WERI-Rb-1 (cell line): ENCODE measurements around the gene VPS33A.

Experiments used
- DNase-seq: peaks from one replicate; pipeline ENCODE4 v3.0.0-alpha.2; 2020
- H3K27ac ChIP-seq: fragments of 250-450 bp; sonication (Bioruptor Pico); 2 replicates; pipeline ENCODE4 v1.5.1; 2020; ENCODE audit warnings: mild to moderate bottlenecking, moderate library complexity
- H3K27me3 ChIP-seq: fragments of 250-450 bp; sonication (Bioruptor Pico); 2 replicates; pipeline ENCODE4 v1.5.1; 2021; ENCODE audit warnings: mild to moderate bottlenecking, low read depth, moderate library complexity; ENCODE audit not compliant: insufficient read depth, severe bottlenecking
- H3K36me3 ChIP-seq: fragments of 250-450 bp; sonication (Bioruptor Pico); 2 replicates; pipeline ENCODE4 v1.5.1; 2020; ENCODE audit warnings: mild to moderate bottlenecking, moderate library complexity
- H3K4me3 ChIP-seq: 2 replicates; pipeline ENCODE4 v1.5.1; 2011; ENCODE audit warnings: low read depth, mild to moderate bottlenecking, control low read depth, low read length
- H3K9me3 ChIP-seq: fragments of 250-450 bp; sonication (Bioruptor Pico); 2 replicates; pipeline ENCODE4 v1.5.1; 2021; ENCODE audit warnings: mild to moderate bottlenecking, moderate library complexity; ENCODE audit not compliant: severe bottlenecking
- CTCF ChIP-seq: IDR thresholded peaks from 2 replicates; pipeline ENCODE4 v1.5.1; 2011; ENCODE audit warnings: low read depth, mild to moderate bottlenecking, control low read depth, inconsistent platforms, low read length

Gene VPS33A

GRCh38 chr12:122195405-122195804, 70.9 kb downstream of the VPS33A start:
- no peak for DNase-seq
- Histone ChIP-seq H3K36me3 (no peaks in the 10 kb centered on the region), H3K4me3 (no peak overlapping the region), H3K9me3 (peaks cover 5% of the 10 kb centered on the region), H3K27ac (no peak overlapping the region), H3K27me3 (no peaks in the 10 kb centered on the region)
- no peak for TF ChIP-seq CTCF

- Histone ChIP-seq H3K36me3 (no peaks in the 10 kb centered on the region), H3K4me3 (no peak overlapping the region), H3K9me3 (peaks cover 5% of the 10 kb centered on the region), H3K27ac (no peak overlapping the region), H3K27me3 (no peaks in the 10 kb centered on the region)
- no peak for TF ChIP-seq CTCF
- DNase-seq: no peak
Observed at GRCh38 chr12:122194804-122195203, 71.5 kb downstream of the VPS33A start.

- H3K9me3 ChIP-seq: peaks cover 5% of the 10 kb centered on the region
Observed at GRCh38 chr12:122192441-122192840, 73.9 kb downstream of the VPS33A start.

GRCh38 chr12:122190842-122191668, 75.2 kb downstream of the VPS33A start:
- DNase-seq: peak; percentile 82
- H3K36me3 ChIP-seq: no peaks in the 10 kb centered on the region
- no peak overlapping the region for H3K27ac ChIP-seq
- H3K27me3 ChIP-seq: no peaks in the 10 kb centered on the region
- peak; percentile 86 for TF ChIP-seq CTCF
- no peak overlapping the region for H3K4me3 ChIP-seq
- peaks cover 5% of the 10 kb centered on the region for H3K9me3 ChIP-seq

More at GRCh38 chr12:122192441-122192840, 73.9 kb downstream of the VPS33A start:
- Histone ChIP-seq H3K4me3 (no peak overlapping the region), H3K36me3 (no peaks in the 10 kb centered on the region), H3K27me3 (no peaks in the 10 kb centered on the region), H3K27ac (no peak overlapping the region)
- no peak for TF ChIP-seq CTCF
- DNase-seq: no peak

- Histone ChIP-seq H3K27ac (no peak overlapping the region), H3K4me3 (no peak overlapping the region), H3K9me3 (no peaks in the 10 kb centered on the region), H3K27me3 (no peaks in the 10 kb centered on the region), H3K36me3 (no peaks in the 10 kb centered on the region)
- no peak for TF ChIP-seq CTCF
- no peak for DNase-seq
Observed at GRCh38 chr12:122189626-122190475, 76.4 kb downstream of the VPS33A start.
